Stomach (tissue), 4 donors: ENCODE results near the gene SOX11.

Source experiments
- POLR2A ChIP-seq, 4 donors: fragments of 450-650 bp; IDR thresholded peaks; one replicate each; pipeline ENCODE4 v1.6.1; 2016; ENCODE audit warnings: antibody characterized with exemption in 4 of 4, control low read depth in 2 of 4, mild to moderate bottlenecking in 1 of 4, moderate library complexity in 1 of 4
- TF ChIP-seq, protein P1 (sequence below), 7 experiments: fragments of 450-650 bp in 4 of 7; fragments of 200-600 bp in 3 of 7; sonication (generic) in 3 of 7; IDR thresholded peaks; one replicate each; pipeline ENCODE4 v1.5.1; 2016 to 2019; ENCODE audit warnings: antibody characterized with exemption in 7 of 7, control low read depth in 2 of 7, mild to moderate bottlenecking in 1 of 7

DNA sequence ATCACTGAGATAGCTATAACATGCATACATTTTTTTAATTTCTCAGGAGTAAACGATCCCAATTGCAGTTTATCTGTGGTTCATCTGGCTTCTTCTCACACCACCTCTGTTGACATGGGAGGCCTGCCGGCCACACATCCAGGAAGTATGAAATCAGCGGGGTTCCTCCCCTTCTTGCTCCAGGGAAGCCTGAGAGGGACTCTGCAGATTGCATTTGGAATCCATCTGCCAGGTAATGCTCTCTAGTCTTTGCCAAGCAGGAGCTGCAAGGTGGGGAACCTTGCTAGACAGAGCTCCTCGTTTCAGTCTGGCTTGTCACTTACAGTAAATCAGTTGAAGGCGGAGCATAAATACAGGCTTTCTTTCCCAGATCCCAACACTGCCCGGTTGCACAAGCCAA, 49.9 kb downstream of the SOX11 start:
- TF ChIP-seq, protein P1, sequence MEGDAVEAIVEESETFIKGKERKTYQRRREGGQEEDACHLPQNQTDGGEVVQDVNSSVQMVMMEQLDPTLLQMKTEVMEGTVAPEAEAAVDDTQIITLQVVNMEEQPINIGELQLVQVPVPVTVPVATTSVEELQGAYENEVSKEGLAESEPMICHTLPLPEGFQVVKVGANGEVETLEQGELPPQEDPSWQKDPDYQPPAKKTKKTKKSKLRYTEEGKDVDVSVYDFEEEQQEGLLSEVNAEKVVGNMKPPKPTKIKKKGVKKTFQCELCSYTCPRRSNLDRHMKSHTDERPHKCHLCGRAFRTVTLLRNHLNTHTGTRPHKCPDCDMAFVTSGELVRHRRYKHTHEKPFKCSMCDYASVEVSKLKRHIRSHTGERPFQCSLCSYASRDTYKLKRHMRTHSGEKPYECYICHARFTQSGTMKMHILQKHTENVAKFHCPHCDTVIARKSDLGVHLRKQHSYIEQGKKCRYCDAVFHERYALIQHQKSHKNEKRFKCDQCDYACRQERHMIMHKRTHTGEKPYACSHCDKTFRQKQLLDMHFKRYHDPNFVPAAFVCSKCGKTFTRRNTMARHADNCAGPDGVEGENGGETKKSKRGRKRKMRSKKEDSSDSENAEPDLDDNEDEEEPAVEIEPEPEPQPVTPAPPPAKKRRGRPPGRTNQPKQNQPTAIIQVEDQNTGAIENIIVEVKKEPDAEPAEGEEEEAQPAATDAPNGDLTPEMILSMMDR (IDR thresholded peaks at IDR 0.05), result no peak
- no peak for TF ChIP-seq POLR2A (IDR thresholded peaks at IDR 0.05)
